Ovary (tissue), 3 donors: ENCODE data around the gene STK32C.

Experiments
- CTCF ChIP-seq, 3 donors: fragments of 450-650 bp in 2 of 3; fragments of 200-600 bp in 1 of 3; IDR thresholded peaks; one replicate each; pipeline versions ENCODE4 v1.5.1 to v1.8.0; 2016 to 2022; ENCODE audit warnings: antibody characterized with exemption in 3 of 3, mild to moderate bottlenecking in 1 of 3
- EP300 ChIP-seq: sonication (generic); formaldehyde crosslinking; IDR thresholded peaks from one replicate; pipeline ENCODE4 v1.6.1; 2017; ENCODE audit warnings: antibody characterized with exemption
- POLR2A ChIP-seq: fragments of 450-650 bp; IDR thresholded peaks from one replicate; pipeline ENCODE4 v1.6.1; 2017; ENCODE audit warnings: antibody characterized with exemption, mild to moderate bottlenecking, moderate library complexity
- donor health status: DM: no; HTN: no; CAD: no.

GRCh38 chr10:132198068-132198370 lies 109.7 kb downstream of the STK32C start:
- TF ChIP-seq POLR2A (no peak), CTCF (IDR thresholded peaks at IDR 0.05) (no peak), EP300 (no peak)
